HEK293 (cell line): Measurements from ENCODE around the gene TTLL5.

ENCODE experiments used
- CTCF ChIA-PET: fragments of 350-600 bp; formaldehyde crosslinking; extraction: SDS; loops from one replicate; lab custom pipeline; 2021; ENCODE audit warnings: antibody characterized with exemption; lab: Yijun Ruan, JAX
- POLR2A ChIA-PET: fragments of 300-600 bp; formaldehyde crosslinking; extraction: SDS; loops from one replicate; lab custom pipeline; 2020; ENCODE audit warnings: antibody characterized with exemption, inconsistent platforms; lab: Yijun Ruan, JAX
- H3K27ac ChIP-seq: fragments of 200-500 bp; sonication (Bioruptor generic); 2 replicates; pipeline ENCODE4 v1.5.1; 2014; ENCODE audit warnings: low read depth, low read length, control low read depth, inconsistent platforms; ENCODE audit errors: extremely low read depth
- H3K36me3 ChIP-seq, 2 experiments: fragments of 200-500 bp in 1 of 2; sonication (Bioruptor generic) in 1 of 2; 1 replicate in 1 of 2; 2 replicates in 1 of 2; pipeline ENCODE4 v1.5.1; 2014 to 2017; ENCODE audit warnings: inconsistent platforms in 2 of 2, low read length in 2 of 2; ENCODE audit not compliant: control insufficient read depth in 2 of 2, insufficient read depth in 1 of 2
- H3K4me1 ChIP-seq: fragments of 200-500 bp; sonication (Bioruptor generic); 2 replicates; pipeline ENCODE4 v1.5.1; 2014; ENCODE audit warnings: mild to moderate bottlenecking, low read length, inconsistent platforms; ENCODE audit not compliant: control insufficient read depth, insufficient read depth
- H3K4me3 ChIP-seq: 2 replicates; pipeline ENCODE4 v1.5.1; 2011; ENCODE audit warnings: low read depth, mild to moderate bottlenecking, control low read depth, low read length, moderate library complexity
- H3K9me3 ChIP-seq: fragments of 200-500 bp; sonication (Bioruptor generic); 2 replicates; pipeline ENCODE4 v1.5.1; 2014; ENCODE audit warnings: low read depth, low read length, inconsistent platforms; ENCODE audit not compliant: control insufficient read depth, insufficient read depth
- GLIS2 ChIP-seq: fragments of 450-650 bp; formaldehyde crosslinking; IDR thresholded peaks from 2 replicates; pipeline ENCODE4 v1.5.1; 2016; ENCODE audit warnings: missing biosample characterization, missing genetic modification characterization
- HOXD13 ChIP-seq: sonication (generic); formaldehyde crosslinking; IDR thresholded peaks from 2 replicates; pipeline ENCODE4 v1.8.0; 2022; ENCODE audit warnings: missing genetic modification reagents, borderline replicate concordance
- OSR2 ChIP-seq: fragments of 450-650 bp; formaldehyde crosslinking; IDR thresholded peaks from 2 replicates; pipeline ENCODE4 v1.5.1; 2016; ENCODE audit warnings: missing biosample characterization, missing genetic modification characterization
- RBAK ChIP-seq: fragments of 450-650 bp; formaldehyde crosslinking; IDR thresholded peaks from 2 replicates; pipeline ENCODE4 v1.5.1; 2016; ENCODE audit warnings: missing biosample characterization, missing genetic modification characterization
- SALL2 ChIP-seq: fragments of 450-650 bp; formaldehyde crosslinking; IDR thresholded peaks from 2 replicates; pipeline ENCODE4 v1.5.0; 2017; ENCODE audit warnings: missing biosample characterization, mild to moderate bottlenecking, missing genetic modification characterization, borderline replicate concordance
- SP3 ChIP-seq: fragments of 450-650 bp; formaldehyde crosslinking; IDR thresholded peaks from 2 replicates; pipeline ENCODE4 v1.5.1; 2016; ENCODE audit warnings: missing biosample characterization, missing genetic modification characterization
- WT1 ChIP-seq: fragments of 450-650 bp; formaldehyde crosslinking; IDR thresholded peaks from 2 replicates; pipeline ENCODE4 v1.5.1; 2016; ENCODE audit warnings: missing biosample characterization, missing genetic modification characterization
- ZBTB1 ChIP-seq: fragments of 450-650 bp; formaldehyde crosslinking; IDR thresholded peaks from 2 replicates; pipeline ENCODE4 v1.5.1; 2016; ENCODE audit warnings: missing biosample characterization, missing genetic modification characterization
- ZFP69B ChIP-seq: fragments of 450-650 bp; formaldehyde crosslinking; IDR thresholded peaks from 2 replicates; pipeline ENCODE4 v1.5.1; 2016; ENCODE audit warnings: missing biosample characterization, missing genetic modification characterization
- ZNF16 ChIP-seq: fragments of 450-650 bp; formaldehyde crosslinking; IDR thresholded peaks from 2 replicates; pipeline ENCODE4 v1.5.1; 2016; ENCODE audit warnings: low read depth, missing biosample characterization, missing genetic modification characterization
- ZNF175 ChIP-seq: fragments of 450-650 bp; formaldehyde crosslinking; IDR thresholded peaks from 2 replicates; pipeline ENCODE4 v1.5.1; 2016; ENCODE audit warnings: missing biosample characterization, missing genetic modification characterization
- ZNF24 ChIP-seq: fragments of 450-650 bp; formaldehyde crosslinking; IDR thresholded peaks from 2 replicates; pipeline ENCODE4 v1.5.1; 2016; ENCODE audit warnings: missing biosample characterization, missing genetic modification characterization
- ZNF48 ChIP-seq: fragments of 450-650 bp; formaldehyde crosslinking; IDR thresholded peaks from 2 replicates; pipeline ENCODE4 v1.5.1; 2016; ENCODE audit warnings: missing biosample characterization, missing genetic modification characterization
- ZNF501 ChIP-seq: fragments of 450-650 bp; formaldehyde crosslinking; IDR thresholded peaks from 2 replicates; pipeline ENCODE4 v1.5.1; 2016; ENCODE audit warnings: missing biosample characterization, missing genetic modification characterization
- ZNF521 ChIP-seq: fragments of 450-650 bp; formaldehyde crosslinking; IDR thresholded peaks from 2 replicates; pipeline ENCODE4 v1.5.1; 2017; ENCODE audit warnings: missing biosample characterization, mild to moderate bottlenecking, missing genetic modification characterization
- ZNF548 ChIP-seq: fragments of 450-650 bp; formaldehyde crosslinking; IDR thresholded peaks from 2 replicates; pipeline ENCODE4 v1.5.1; 2016; ENCODE audit warnings: missing biosample characterization, missing genetic modification characterization
- ZNF670 ChIP-seq: fragments of 450-650 bp; formaldehyde crosslinking; IDR thresholded peaks from 2 replicates; pipeline ENCODE4 v1.5.1; 2016; ENCODE audit warnings: missing biosample characterization, missing genetic modification characterization, low read depth
- ZNF768 ChIP-seq: fragments of 450-650 bp; formaldehyde crosslinking; IDR thresholded peaks from 2 replicates; pipeline ENCODE4 v1.5.1; 2018; ENCODE audit warnings: missing biosample characterization, mild to moderate bottlenecking, missing genetic modification characterization
- ZSCAN30 ChIP-seq: fragments of 450-650 bp; IDR thresholded peaks from 2 replicates; pipeline ENCODE4 v1.5.1; 2018; ENCODE audit warnings: missing biosample characterization, mild to moderate bottlenecking, missing genetic modification characterization, moderate library complexity
- TF ChIP-seq, protein P1 (sequence below): IDR thresholded peaks from 2 replicates; pipeline ENCODE4 v1.6.1; 2011; ENCODE audit warnings: mild to moderate bottlenecking, low read depth, low read length, borderline replicate concordance
- TF ChIP-seq, protein P2 (sequence below): fragments of 450-650 bp; formaldehyde crosslinking; IDR thresholded peaks from 2 replicates; pipeline ENCODE4 v1.5.1; 2016; ENCODE audit warnings: missing biosample characterization, missing genetic modification characterization
- TF ChIP-seq, protein P3 (sequence below): fragments of 450-650 bp; formaldehyde crosslinking; IDR thresholded peaks from 2 replicates; pipeline ENCODE4 v1.5.1; 2016; ENCODE audit warnings: missing biosample characterization, missing genetic modification characterization
- TF ChIP-seq, protein P4 (sequence below): fragments of 450-650 bp; formaldehyde crosslinking; IDR thresholded peaks from 2 replicates; pipeline ENCODE4 v1.5.1; 2017; ENCODE audit warnings: missing biosample characterization, missing genetic modification characterization
- TF ChIP-seq, protein P5 (sequence below): fragments of 450-650 bp; formaldehyde crosslinking; IDR thresholded peaks from 2 replicates; pipeline ENCODE4 v1.5.1; 2016; ENCODE audit warnings: missing biosample characterization, missing genetic modification characterization
- TF ChIP-seq, protein P6 (sequence below): fragments of 450-650 bp; formaldehyde crosslinking; IDR thresholded peaks from 2 replicates; pipeline ENCODE4 v1.5.1; 2016; ENCODE audit warnings: missing biosample characterization, missing genetic modification characterization

Gene TTLL5

DNA sequence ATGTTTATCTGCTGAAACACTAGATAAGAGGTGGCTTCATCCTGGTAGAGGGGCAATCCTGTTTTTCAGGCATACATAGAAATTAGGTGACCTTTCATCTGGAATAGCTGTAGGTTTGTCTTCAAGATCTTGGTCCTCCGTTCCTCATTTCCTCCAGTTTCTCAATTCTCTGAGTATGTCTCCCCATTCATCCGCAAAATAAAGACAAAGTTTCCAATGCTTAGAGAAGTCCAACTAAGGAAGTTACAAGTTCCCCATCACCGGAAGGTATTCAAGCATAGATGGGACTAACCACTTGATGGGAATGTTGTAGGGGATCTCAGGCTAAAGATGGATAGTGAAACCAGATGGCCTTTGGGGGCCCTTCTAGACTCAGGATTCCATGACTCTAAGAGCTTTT, 34.6 kb upstream of the TTLL5 start:
- Histone ChIP-seq H3K36me3 (no peaks in the 10 kb centered on the region), H3K4me1 (no peaks in the 10 kb centered on the region), H3K9me3 (no peaks in the 10 kb centered on the region), H3K27ac (no peak overlapping the region), H3K4me3 (no peak overlapping the region)
- TF ChIP-seq ZNF16 (tag by site-specific recombination) (no peak), ZSCAN30 (tag by site-specific recombination) (no peak), OSR2 (tag by site-specific recombination) (no peak), ZNF48 (tag by site-specific recombination) (no peak), ZNF768 (tag by site-specific recombination) (no peak), SP3 (tag by site-specific recombination) (no peak), ZNF175 (tag by site-specific recombination) (no peak), ZNF24 (tag by site-specific recombination) (no peak)
- TF ChIP-seq, protein P1, sequence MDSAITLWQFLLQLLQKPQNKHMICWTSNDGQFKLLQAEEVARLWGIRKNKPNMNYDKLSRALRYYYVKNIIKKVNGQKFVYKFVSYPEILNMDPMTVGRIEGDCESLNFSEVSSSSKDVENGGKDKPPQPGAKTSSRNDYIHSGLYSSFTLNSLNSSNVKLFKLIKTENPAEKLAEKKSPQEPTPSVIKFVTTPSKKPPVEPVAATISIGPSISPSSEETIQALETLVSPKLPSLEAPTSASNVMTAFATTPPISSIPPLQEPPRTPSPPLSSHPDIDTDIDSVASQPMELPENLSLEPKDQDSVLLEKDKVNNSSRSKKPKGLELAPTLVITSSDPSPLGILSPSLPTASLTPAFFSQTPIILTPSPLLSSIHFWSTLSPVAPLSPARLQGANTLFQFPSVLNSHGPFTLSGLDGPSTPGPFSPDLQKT: no peak
- ChIA-PET POLR2A (no interaction called here), CTCF (no interaction called here)

DNA sequence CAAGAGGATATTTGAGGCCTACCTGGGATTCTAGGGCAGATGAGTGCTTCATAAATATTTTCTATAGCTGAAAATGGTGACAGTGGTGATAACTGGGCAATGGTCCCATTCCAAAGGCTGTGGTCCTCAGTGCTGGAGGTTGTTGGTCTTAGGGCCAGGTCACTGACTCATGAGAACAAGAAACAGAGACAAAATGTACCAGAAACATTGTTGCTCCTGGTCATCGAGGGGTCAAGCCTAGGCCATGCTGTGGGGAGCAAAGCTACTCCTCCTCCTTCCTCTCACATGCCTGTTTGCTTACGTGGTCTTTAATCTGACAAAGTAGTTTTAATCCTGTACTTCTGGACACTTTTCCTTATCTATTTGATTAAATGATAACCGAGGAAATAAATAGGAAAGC, 34.2 kb upstream of the TTLL5 start:
- Histone ChIP-seq H3K4me1 (no peaks in the 10 kb centered on the region), H3K9me3 (no peaks in the 10 kb centered on the region), H3K27ac (no peak overlapping the region), H3K36me3 (no peaks in the 10 kb centered on the region), H3K4me3 (no peak overlapping the region)
- ChIA-PET CTCF (no interaction called here), POLR2A (no interaction called here)
- TF ChIP-seq ZNF548 (no peak), RBAK (tag by site-specific recombination) (no peak), ZNF501 (tag by site-specific recombination) (no peak), HOXD13 (no peak), ZSCAN30 (tag by site-specific recombination) (no peak), ZBTB1 (tag by site-specific recombination) (no peak), SALL2 (tag by site-specific recombination) (no peak), WT1 (tag by site-specific recombination) (no peak), ZNF521 (no peak), GLIS2 (tag by site-specific recombination) (no peak)
- TF ChIP-seq, protein P2, sequence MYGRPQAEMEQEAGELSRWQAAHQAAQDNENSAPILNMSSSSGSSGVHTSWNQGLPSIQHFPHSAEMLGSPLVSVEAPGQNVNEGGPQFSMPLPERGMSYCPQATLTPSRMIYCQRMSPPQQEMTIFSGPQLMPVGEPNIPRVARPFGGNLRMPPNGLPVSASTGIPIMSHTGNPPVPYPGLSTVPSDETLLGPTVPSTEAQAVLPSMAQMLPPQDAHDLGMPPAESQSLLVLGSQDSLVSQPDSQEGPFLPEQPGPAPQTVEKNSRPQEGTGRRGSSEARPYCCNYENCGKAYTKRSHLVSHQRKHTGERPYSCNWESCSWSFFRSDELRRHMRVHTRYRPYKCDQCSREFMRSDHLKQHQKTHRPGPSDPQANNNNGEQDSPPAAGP (tag by site-specific recombination): no peak
- TF ChIP-seq, protein P3, sequence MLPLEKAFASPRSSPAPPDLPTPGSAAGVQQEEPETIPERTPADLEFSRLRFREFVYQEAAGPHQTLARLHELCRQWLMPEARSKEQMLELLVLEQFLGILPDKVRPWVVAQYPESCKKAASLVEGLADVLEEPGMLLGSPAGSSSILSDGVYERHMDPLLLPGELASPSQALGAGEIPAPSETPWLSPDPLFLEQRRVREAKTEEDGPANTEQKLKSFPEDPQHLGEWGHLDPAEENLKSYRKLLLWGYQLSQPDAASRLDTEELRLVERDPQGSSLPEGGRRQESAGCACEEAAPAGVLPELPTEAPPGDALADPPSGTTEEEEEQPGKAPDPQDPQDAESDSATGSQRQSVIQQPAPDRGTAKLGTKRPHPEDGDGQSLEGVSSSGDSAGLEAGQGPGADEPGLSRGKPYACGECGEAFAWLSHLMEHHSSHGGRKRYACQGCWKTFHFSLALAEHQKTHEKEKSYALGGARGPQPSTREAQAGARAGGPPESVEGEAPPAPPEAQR (tag by site-specific recombination): no peak

DNA sequence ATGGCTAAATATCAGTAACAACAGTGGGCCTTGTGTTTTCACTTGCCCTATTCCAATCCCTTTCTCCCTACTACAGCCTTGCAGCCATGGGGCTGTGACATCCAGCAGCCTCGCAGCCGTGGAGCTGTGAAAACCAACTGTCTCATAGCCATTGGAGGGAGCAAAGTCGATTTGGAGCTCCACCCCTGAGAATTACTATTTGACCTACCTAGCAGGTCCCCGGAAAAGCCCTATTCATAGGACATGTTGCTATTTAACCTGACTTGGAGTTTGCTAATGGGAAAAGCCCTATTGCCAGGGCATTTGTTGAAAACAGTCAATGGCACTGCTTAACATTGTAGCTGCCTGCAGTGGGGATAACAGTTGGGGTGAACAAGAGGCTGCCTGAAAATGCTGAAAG, 33.6 kb upstream of the TTLL5 start:
- TF ChIP-seq, protein P4, sequence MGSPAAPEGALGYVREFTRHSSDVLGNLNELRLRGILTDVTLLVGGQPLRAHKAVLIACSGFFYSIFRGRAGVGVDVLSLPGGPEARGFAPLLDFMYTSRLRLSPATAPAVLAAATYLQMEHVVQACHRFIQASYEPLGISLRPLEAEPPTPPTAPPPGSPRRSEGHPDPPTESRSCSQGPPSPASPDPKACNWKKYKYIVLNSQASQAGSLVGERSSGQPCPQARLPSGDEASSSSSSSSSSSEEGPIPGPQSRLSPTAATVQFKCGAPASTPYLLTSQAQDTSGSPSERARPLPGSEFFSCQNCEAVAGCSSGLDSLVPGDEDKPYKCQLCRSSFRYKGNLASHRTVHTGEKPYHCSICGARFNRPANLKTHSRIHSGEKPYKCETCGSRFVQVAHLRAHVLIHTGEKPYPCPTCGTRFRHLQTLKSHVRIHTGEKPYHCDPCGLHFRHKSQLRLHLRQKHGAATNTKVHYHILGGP (tag by site-specific recombination): no peak
- TF ChIP-seq ZNF670 (tag by site-specific recombination): no peak
- TF ChIP-seq ZFP69B (tag by site-specific recombination): no peak
- TF ChIP-seq, protein P5, sequence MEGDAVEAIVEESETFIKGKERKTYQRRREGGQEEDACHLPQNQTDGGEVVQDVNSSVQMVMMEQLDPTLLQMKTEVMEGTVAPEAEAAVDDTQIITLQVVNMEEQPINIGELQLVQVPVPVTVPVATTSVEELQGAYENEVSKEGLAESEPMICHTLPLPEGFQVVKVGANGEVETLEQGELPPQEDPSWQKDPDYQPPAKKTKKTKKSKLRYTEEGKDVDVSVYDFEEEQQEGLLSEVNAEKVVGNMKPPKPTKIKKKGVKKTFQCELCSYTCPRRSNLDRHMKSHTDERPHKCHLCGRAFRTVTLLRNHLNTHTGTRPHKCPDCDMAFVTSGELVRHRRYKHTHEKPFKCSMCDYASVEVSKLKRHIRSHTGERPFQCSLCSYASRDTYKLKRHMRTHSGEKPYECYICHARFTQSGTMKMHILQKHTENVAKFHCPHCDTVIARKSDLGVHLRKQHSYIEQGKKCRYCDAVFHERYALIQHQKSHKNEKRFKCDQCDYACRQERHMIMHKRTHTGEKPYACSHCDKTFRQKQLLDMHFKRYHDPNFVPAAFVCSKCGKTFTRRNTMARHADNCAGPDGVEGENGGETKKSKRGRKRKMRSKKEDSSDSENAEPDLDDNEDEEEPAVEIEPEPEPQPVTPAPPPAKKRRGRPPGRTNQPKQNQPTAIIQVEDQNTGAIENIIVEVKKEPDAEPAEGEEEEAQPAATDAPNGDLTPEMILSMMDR: no peak
- TF ChIP-seq, protein P6, sequence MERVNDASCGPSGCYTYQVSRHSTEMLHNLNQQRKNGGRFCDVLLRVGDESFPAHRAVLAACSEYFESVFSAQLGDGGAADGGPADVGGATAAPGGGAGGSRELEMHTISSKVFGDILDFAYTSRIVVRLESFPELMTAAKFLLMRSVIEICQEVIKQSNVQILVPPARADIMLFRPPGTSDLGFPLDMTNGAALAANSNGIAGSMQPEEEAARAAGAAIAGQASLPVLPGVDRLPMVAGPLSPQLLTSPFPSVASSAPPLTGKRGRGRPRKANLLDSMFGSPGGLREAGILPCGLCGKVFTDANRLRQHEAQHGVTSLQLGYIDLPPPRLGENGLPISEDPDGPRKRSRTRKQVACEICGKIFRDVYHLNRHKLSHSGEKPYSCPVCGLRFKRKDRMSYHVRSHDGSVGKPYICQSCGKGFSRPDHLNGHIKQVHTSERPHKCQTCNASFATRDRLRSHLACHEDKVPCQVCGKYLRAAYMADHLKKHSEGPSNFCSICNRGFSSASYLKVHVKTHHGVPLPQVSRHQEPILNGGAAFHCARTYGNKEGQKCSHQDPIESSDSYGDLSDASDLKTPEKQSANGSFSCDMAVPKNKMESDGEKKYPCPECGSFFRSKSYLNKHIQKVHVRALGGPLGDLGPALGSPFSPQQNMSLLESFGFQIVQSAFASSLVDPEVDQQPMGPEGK: no peak
- TF ChIP-seq, all 188 proteins: peak for 0
- Histone ChIP-seq H3K27ac (no peak overlapping the region), H3K9me3 (no peaks in the 10 kb centered on the region), H3K4me1 (no peaks in the 10 kb centered on the region), H3K36me3 (no peaks in the 10 kb centered on the region), H3K4me3 (no peak overlapping the region)
- CTCF ChIA-PET: no interaction called here
- POLR2A ChIA-PET: no interaction called here
